Large intestine (tissue), 3 donors: ENCODE data around the gene TMEM63A. TPM values are rescaled to one million over a fixed set of nuclear protein-coding genes. Genes with fewer than 3 reads are reported as not detected.
"Not testable (repeated sequence)": the region's sequence is repeated elsewhere in the genome, so short reads cannot be mapped to it uniquely, and the experiment has no call there.

Experiments
- DNase-seq, 2 donors: peaks; one replicate each; pipeline versions ENCODE4 v3.0.0 to v3.0.0-alpha.2; 2013
- H3K27ac ChIP-seq: one replicate; pipeline ENCODE4 v1.5.1; 2013; ENCODE audit warnings: low read length
- H3K27me3 ChIP-seq: 2 replicates; pipeline ENCODE4 v1.6.1; 2013; ENCODE audit warnings: low read length; ENCODE audit not compliant: control insufficient read depth, insufficient read depth
- H3K36me3 ChIP-seq: 2 replicates; pipeline ENCODE4 v1.6.1; 2013; ENCODE audit warnings: low read length; ENCODE audit not compliant: control insufficient read depth, insufficient read depth
- H3K4me1 ChIP-seq: one replicate; pipeline ENCODE4 v1.6.1; 2013; ENCODE audit warnings: low read length; ENCODE audit not compliant: control insufficient read depth, insufficient read depth
- H3K4me3 ChIP-seq: one replicate; pipeline ENCODE4 v1.5.1; 2013; ENCODE audit warnings: low read length
- H3K9me3 ChIP-seq: one replicate; pipeline ENCODE4 v1.6.1; 2013; ENCODE audit warnings: mild to moderate bottlenecking, low read depth, low read length, moderate library complexity; ENCODE audit not compliant: control insufficient read depth
- WGBS: methylation state at CpG from one replicate; pipeline ENCODE4 v1.1.5; 2013; ENCODE audit warnings: low lambda C conversion rate; ENCODE audit not compliant: insufficient coverage; 5-methylcytosine and 5-hydroxymethylcytosine counted together
- polyA plus RNA-seq: library from polyadenylated mRNA; unstranded; fragments of 120-200 nt; gene quantifications from one replicate; pipeline ENCODE4 v1.2.1, GENCODE V29; 2013

TMEM63A gene
- polyA plus RNA-seq, 1 donor = 105 TPM

GRCh38 chr1:225843426-225843795 is 38.8 kb downstream of the TMEM63A start:
- H3K36me3 ChIP-seq = peaks cover 63% of the 10 kb centered on the region
- DNase-seq = no peak
- no peaks in the 10 kb centered on the region for H3K27me3 ChIP-seq
- no peaks in the 10 kb centered on the region for H3K9me3 ChIP-seq
- peaks cover 11% of the 10 kb centered on the region for H3K4me1 ChIP-seq
- H3K4me3 ChIP-seq = no peak overlapping the region
- H3K27ac ChIP-seq = no peak overlapping the region
- 80% methylated on average over 2 of the region's 6 CpGs for WGBS

DNA sequence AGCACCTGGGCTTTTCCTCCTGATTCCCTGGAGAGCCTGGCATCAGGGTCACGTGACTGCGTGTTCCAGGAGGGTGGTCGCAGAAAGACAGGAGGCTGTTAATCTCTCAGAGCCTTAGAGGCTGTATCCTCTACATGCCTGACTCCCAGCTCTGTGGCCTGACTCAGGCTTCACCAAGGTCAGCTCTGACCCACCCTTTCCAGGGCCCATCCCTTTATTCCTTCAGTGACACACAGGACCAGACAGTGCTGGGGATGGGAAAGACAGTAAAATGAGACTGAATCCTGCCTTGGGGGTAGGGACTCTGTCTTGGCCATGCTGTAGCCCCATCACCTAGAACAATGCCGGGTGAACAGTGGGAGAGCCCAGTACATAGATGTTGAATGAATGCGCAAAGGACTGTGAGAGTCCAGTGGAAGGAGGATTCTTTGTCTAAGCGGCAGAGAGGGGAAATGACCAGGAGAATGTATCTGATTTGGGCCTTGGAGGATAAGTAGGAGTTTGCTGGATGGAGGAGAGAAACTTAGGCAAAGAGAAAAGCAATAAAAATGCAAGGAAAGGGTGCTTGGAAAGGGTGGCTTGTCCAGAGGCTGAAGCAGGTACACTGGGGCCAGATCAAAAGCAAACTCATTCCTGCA is 39.3 kb downstream of the TMEM63A start:
- DNase-seq = no peak
- Histone ChIP-seq H3K36me3 (peaks cover 58% of the 10 kb centered on the region), H3K27ac (no peak overlapping the region)

DNA sequence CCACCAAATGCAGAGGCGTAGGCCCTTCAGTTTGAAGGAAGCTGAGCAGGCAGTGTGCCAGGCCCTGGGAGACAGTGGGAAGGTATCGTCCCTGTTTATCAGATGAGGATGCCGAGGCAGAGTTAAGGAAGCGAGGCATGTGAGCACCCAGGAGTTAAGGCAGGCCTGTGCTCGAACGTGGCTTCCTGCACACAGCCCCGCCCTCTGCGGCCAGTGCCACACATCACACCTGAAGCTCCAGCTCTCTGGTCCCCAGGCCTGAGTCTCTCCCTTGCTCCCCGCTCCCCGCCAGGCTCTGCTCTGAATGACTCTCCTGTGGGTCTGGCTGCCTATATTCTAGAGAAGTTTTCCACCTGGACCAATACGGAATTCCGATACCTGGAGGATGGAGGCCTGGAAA is 40.1 kb downstream of the TMEM63A start:
- no peak for DNase-seq
- no peaks in the 10 kb centered on the region for H3K4me1 ChIP-seq
- H3K27me3 ChIP-seq = no peaks in the 10 kb centered on the region
- H3K4me3 ChIP-seq = no peak overlapping the region
- no peaks in the 10 kb centered on the region for H3K9me3 ChIP-seq
- H3K36me3 ChIP-seq = peaks cover 51% of the 10 kb centered on the region
- no CpG with 5 or more reads among the region's 12 CpGs for WGBS
- no peak overlapping the region for H3K27ac ChIP-seq

More for the DNA sequence above, 39.3 kb downstream of the TMEM63A start:
- H3K27me3 ChIP-seq = no peaks in the 10 kb centered on the region
- 94% methylated on average over 2 of the region's 6 CpGs for WGBS
- H3K9me3 ChIP-seq = no peaks in the 10 kb centered on the region
- no peak overlapping the region for H3K4me3 ChIP-seq
- H3K4me1 ChIP-seq = peaks cover 6% of the 10 kb centered on the region

GRCh38 chr1:225840713-225841112 is 41.5 kb downstream of the TMEM63A start:
- H3K27me3 ChIP-seq = no peaks in the 10 kb centered on the region
- H3K27ac ChIP-seq = no peak overlapping the region
- peaks cover 38% of the 10 kb centered on the region for H3K36me3 ChIP-seq
- no peaks in the 10 kb centered on the region for H3K9me3 ChIP-seq
- WGBS = no CpG with 5 or more reads among the region's 4 CpGs
- H3K4me3 ChIP-seq = no peak overlapping the region
- DNase-seq = no peak
- no peaks in the 10 kb centered on the region for H3K4me1 ChIP-seq

- H3K36me3 ChIP-seq = peaks cover 36% of the 10 kb centered on the region
Observed at GRCh38 chr1:225840223-225840610, 42.0 kb downstream of the TMEM63A start.

DNA sequence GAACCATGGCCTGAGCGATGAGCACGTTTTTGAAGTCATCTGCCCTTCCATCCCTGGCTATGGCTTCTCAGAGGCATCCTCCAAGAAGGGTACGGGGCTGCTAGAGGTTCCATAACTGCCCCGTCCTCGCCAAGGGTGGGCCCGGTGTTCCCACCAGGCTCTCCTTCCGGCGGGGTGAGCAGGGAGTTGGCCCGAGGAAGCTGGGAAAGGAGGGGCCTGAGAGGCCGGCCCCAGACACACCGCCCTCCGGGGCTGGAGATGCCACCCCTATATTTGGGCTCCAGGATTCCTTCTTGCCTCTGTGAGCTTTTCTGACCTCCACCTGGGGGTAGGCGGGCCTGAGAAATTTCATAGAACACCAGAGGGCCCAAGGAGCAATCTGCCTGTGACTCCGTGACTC is 43.4 kb downstream of the TMEM63A start:
- H3K27ac ChIP-seq = no peak overlapping the region
- no peaks in the 10 kb centered on the region for H3K9me3 ChIP-seq
- no CpG with 5 or more reads among the region's 14 CpGs for WGBS
- H3K27me3 ChIP-seq = no peaks in the 10 kb centered on the region
- no peaks in the 10 kb centered on the region for H3K4me1 ChIP-seq
- no peak for DNase-seq
- no peak overlapping the region for H3K4me3 ChIP-seq
- H3K36me3 ChIP-seq = peaks cover 25% of the 10 kb centered on the region

More at GRCh38 chr1:225840223-225840610, 42.0 kb downstream of the TMEM63A start:
- Histone ChIP-seq H3K27me3 (no peaks in the 10 kb centered on the region), H3K27ac (no peak overlapping the region), H3K4me1 (no peaks in the 10 kb centered on the region), H3K9me3 (no peaks in the 10 kb centered on the region), H3K4me3 (no peak overlapping the region)
- no CpG with 5 or more reads among the region's 1 CpG for WGBS
- DNase-seq = no peak

DNA sequence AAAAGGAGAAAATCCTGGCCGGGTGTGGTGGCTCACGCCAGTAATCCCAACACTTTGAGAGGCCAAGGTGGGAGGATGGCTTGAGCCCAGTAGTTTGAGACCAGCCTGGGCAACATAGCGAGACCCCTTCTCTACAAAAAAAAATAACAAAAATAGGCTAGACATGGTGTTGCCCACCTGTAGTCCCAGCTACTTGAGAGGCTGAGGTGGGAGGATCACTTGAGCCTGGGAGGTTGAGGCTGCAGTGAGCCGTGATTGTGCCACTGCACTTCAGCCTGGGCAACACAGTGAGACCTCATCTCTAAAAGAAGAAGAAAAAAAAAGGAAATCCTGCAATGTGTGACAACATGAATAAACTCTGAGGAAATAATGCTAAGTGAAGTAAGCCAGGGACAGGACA is 45.9 kb downstream of the TMEM63A start:
- not testable (repeated sequence) for H3K9me3 ChIP-seq, H3K4me1 ChIP-seq, H3K27me3 ChIP-seq, DNase-seq, H3K4me3 ChIP-seq, H3K27ac ChIP-seq
- WGBS = 80% methylated on average over 1 of the region's 4 CpGs
- H3K36me3 ChIP-seq = peaks cover 30% of the 10 kb centered on the region

DNA sequence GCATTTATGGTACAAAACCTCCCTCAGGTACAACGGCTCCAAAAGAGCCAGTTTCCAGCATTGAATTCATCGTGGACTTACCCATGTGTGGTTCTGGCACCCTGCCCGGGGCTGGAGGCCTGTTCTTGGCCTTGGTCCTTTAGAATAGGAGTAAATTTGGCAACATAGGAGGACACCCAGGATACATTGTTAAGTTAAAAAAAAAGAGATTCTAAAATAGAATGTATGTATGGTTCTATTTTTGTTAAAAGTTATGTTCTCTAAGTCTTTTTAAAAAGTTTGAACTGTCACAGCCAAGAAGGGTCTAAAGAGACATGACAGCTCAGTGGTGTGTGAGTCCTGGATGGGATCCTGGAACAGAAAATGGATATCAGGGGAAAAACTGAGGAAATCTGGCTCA is 46.3 kb downstream of the TMEM63A start:
- H3K4me1 ChIP-seq = no peaks in the 10 kb centered on the region
- WGBS = no CpG with 5 or more reads among the region's 3 CpGs
- H3K9me3 ChIP-seq = no peaks in the 10 kb centered on the region
- H3K36me3 ChIP-seq = peaks cover 30% of the 10 kb centered on the region
- H3K4me3 ChIP-seq = no peak overlapping the region
- H3K27me3 ChIP-seq = no peaks in the 10 kb centered on the region
- no peak overlapping the region for H3K27ac ChIP-seq
- DNase-seq = no peak

- no peak for DNase-seq
- Histone ChIP-seq H3K27ac (no peak overlapping the region), H3K36me3 (peaks cover 29% of the 10 kb centered on the region), H3K27me3 (no peaks in the 10 kb centered on the region), H3K4me1 (no peaks in the 10 kb centered on the region), H3K9me3 (no peaks in the 10 kb centered on the region), H3K4me3 (no peak overlapping the region)
- WGBS = no CpG with 5 or more reads among the region's 7 CpGs
Observed at GRCh38 chr1:225834417-225835329, 47.5 kb downstream of the TMEM63A start.

- Histone ChIP-seq H3K27ac (no peak overlapping the region), H3K9me3 (no peaks in the 10 kb centered on the region), H3K4me3 (no peak overlapping the region), H3K27me3 (no peaks in the 10 kb centered on the region), H3K36me3 (peaks cover 16% of the 10 kb centered on the region), H3K4me1 (peaks cover 13% of the 10 kb centered on the region)
- DNase-seq = no peak
- 90% methylated on average over 2 of the region's 6 CpGs for WGBS
Observed at GRCh38 chr1:225830841-225831240, 51.3 kb downstream of the TMEM63A start.
